ENCODE results near the gene GATAD2A.
"Not testable (repeated sequence)": the region's sequence is repeated elsewhere in the genome, so short reads cannot be mapped to it uniquely, and the experiment has no call there.

Gene GATAD2A

GRCh38 chr19:19404879-19405860 is at the start of gene GATAD2A:
Gene GATAD2A, plus strand, starts transcription at chr19:19405675. Its CDS starts 59,671 bp downstream, at chr19:19465346.
- peak; percentile 91 for DNase-seq

GRCh38 chr19:19356500-19356899 is 49.0 kb upstream of the GATAD2A start:
- DNase-seq = no peak

DNA sequence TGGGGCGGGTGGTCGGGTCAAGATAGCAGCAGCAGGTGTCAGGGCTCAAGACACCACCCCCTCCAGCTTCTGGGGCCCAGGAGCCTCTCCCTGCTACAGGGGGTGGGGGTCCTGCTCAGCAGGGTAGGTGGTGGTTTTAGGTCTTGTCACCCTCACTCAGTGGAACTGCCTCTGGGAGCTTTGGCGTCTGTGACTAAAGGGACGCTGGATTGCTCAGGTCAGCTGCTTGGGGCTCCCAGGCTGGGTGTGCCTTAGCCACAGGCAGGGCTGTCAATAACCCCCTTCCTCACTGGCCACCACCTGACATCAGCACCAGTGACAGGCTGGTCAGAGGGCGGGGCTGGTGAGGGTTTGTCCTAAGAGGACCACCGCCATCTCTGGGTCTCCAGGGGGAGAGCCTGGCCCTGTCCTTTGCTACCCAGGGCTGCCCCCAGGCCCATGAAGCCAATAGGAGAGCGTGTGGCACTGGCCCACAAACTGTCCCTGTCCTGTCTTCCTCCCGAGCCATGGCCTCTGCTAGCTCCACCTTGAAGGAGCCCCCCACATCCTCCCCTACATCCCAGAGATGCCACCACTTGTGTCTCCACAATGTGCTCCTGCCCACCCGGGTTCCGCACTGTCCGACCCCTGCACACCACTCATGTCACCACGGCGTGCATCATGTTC is 48.4 kb upstream of the GATAD2A start:
- no peak for DNase-seq

DNA sequence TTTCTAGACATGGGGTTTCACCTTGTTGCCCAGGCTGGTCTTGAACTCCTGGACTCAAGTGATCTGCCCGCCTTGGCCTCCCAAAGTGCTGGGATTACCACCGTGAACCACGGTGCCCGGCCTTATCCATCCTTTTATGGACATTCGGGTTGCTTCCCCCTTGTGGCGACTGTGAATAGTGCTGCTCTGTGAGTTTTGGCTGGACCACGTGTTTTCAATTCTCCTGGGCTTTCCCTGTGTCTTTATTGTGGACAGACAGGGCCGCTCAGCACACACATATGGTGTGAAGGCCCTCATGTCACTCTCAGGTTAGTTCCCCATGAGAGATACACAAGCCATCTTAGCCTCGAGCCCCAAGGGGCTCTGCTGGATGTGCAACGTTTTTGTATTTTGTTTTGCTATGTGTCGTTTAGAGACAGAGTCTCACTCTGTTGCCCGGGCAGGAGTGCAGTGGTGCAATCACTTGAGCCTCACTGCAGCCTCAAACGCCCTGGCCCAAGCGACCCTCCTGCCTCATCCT is 44.3 kb upstream of the GATAD2A start:
- peak; percentile 64 for DNase-seq

DNA sequence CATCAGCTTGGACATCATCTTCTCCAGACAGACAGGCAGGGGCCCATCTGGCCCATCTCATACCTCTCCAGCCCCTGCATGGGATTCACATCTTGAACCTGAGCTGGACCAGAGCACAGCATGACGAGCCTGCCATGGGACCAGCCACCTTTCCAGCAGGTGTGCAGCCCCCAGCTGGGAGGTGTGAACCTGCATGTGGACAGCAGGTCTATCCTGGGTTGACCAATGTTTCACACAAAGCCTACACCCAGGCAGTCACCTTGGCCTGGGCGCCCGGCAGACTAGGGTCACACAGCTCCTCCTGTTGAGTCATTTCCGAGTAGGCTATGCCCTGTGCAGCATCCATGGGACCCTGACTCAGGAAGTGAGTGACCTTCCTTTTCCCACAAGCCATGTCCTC is 43.4 kb upstream of the GATAD2A start:
- no peak for DNase-seq

DNA sequence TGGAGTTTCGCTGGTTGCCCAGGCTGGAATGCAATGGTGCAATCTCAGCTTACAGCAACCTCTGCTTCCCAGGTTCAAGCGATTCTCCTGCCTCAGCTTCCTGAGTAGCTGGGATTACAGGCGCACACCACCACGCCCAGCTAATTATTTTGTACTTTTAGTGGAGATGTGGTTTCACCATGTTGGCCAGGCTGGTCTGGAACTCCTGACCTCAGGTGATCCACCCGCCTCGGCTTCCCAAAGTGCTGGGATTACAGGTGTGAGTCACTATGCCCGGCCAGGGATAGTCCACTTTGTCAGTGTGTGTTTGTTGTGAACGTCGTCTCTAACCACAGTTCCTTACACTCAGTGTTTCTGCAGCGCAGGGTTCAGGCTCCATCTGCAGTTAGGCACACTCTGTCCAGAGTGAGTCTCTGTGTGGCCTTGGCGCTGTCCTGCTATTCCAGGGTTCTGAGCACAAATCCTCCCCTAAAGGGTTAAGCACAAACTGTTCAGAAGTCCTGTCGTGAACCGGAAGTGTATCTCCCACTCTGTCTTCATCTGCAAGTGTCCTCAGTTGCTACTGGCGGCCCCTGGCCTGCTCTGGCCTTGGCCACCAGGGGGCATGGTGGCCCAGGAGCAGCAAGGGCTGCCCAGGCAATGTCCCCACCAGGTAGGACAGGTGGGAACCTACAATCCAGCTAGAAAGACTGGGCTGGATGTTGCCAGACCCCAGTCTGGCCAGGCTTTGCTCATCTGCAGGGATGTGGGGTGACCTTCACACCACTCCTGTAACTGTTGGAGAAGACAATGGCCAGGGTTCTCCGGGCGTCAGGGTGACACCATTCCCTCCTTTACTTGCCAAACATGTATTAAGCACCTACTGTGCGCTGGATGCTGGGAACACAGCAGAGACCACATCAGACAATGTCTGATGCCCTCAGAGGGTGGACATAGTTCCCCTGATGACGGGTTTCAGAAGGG is 38.8 kb upstream of the GATAD2A start:
- DNase-seq = peak; percentile 61

- no peak for DNase-seq
Measured at GRCh38 chr19:19368087-19368486, 37.4 kb upstream of the GATAD2A start.

DNA sequence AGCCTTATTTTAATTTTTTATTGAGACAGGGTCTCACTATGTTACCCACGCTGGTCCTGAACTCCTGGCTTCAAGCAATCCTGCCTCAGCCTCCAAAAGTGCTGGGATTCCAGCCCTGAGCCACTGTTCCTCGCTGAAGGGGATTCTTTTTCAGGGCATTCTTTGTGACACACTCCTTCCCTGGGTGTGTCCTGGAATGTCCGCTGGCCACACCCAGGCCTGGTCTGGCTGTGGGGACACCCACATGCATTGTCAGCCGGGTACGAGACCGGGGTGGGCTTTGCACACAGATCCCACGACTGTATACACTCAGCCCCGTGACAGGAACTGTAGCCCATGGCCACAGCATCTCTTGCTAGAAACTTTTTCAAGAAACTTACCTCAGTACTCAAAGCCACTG is 34.4 kb upstream of the GATAD2A start:
- DNase-seq = no peak

DNA sequence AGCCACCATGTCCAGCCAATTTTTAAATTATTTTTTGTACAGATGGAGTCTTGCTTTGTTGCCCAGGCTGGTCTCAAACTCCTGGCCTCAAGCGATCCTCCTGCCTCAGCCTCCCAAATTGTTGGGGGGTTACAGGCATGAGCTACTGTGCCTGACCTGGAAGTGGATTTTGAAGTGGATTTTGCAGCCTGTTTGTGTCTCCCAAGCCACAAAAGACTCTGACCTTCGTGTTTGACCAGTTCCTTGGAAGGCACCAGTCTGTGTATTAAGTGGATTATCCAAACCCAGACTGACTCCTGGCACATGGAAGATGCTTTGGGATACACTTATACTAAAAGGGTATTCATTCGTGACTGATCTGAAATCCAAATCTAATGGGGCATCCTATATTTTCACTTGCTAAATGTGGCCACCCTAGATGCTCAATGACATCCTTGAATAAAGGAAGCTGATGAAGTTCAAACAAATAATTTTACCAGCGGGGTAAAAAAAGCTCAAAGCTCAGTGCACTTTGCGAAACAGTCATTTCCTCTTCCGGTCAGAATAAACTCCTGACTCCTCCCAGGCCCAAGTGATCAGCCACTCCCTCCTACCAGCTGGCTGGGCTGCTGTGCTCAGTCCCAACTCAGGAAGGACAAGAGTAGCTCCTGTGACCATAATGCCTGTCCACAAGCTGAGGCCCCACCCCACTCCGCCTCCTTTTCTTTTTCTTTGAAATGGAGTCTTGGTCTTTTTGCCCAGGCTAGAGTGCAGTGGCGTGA is 32.6 kb upstream of the GATAD2A start:
- DNase-seq = peak; percentile 18

- DNase-seq = no peak
Measured at GRCh38 chr19:19379527-19379926, 25.9 kb upstream of the GATAD2A start.

DNA sequence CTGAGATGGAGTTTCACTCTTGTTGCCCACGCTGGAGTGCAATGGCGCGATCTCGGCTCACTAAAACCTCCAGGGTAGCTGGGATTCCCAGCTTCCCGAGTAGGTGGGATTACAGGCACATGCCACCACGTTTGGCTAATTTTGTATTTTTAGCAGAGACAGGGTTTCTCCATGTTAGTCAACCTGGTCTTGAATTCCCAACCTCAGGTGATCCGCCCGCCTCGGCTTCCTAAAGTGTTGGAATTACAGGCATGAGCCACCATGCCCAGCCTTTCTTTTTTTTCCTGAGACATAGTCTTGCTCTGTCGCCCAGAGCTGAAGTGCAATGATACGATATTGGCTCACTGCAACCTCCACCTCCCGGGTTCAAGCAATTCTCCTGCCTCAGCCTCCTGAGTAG is 25.2 kb upstream of the GATAD2A start:
- not testable (repeated sequence) for DNase-seq

- no peak for DNase-seq
Measured at GRCh38 chr19:19381007-19381926, 24.2 kb upstream of the GATAD2A start.

DNA sequence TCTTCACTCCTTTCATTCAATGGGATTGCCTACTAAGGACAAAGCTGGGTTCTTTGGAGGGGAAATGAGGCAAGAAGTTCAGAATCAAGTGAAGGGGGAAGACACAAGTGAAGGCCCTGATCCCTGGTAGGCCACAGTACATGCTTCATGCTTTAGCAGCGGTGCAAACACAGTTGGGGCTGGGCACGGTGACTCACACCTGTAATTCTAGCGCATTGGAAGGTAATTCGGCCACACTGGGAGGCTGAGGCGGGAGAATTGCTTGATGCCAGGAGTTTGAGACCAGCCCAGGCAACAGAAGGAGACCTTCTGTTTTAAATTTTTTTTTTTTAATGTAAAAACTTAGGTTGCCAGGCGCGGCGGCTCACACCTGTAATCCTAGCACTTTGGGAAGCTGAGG is 23.4 kb upstream of the GATAD2A start:
- no peak for DNase-seq

- no peak for DNase-seq
Measured at GRCh38 chr19:19384486-19384885, 21.0 kb upstream of the GATAD2A start.

DNA sequence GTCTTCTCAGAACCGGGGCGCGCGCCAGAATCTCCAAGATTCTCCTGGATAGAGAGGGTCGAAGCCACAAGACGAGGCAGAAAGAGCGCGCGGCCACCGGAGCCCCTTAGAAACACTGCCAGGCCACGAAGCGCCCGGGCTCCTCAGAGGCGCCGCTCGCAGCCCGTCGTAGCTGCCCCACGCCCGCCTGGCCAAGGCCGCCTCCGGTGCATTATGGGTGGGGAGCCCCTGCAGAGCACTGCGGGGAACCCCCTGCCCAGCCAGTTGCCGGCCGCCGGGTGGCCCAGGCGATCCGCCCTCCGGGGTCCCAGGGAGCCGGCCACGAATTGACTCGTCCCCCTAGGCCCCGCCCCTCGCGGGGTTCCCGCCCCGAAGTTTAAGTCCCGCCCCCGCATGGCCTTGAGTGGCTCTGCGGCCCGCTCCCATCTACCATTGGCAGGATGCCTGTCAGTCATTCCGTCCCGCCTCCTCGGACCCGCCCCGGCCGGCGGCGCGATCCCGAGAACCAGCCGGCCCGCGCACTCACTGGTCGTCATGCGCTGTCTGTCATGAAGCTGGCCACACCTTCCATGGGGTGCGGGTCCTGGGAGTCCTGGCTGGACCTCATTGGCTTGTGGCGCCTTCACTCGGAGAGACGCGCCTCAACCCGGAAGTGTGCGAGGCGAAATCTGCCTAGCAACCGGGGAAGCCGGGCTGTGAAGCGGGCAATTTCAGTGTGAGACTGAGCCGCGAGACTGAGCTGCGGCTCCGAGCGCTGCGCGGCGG is 20.2 kb upstream of the GATAD2A start:
- peak; percentile 99 for DNase-seq

- peak; percentile 22 for DNase-seq
Measured at GRCh38 chr19:19385896-19386869, 19.3 kb upstream of the GATAD2A start.

DNA sequence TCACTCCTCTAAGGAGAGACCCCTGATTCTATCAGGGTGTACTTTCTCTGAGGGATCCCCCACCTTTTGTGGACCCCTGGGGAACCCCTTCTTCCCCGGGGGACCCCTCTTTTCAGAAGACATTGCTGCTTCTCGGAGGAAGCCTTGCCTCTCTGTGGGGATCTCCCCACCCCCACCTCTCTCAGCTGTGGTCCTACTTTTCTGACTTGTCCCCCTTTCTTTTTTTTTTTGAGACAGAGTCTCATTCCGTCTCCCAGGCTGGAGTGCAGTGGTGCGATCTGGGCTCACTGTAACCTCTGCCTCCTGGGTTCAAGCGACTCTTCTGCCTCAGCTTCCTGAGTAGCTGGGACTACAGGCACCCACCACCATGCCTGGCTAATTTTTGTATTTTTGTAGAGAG is 18.4 kb upstream of the GATAD2A start:
- DNase-seq = no peak

Data from activated CD4-positive, alpha-beta T cell treated with anti-CD3 and anti-CD28 coated beads, Interleukin-2, amount 50 U/mL, for 1 hour (primary cell).